Measurements from ENCODE around the gene DCPS.

- TF ChIP-seq CTCF (IDR thresholded peaks at IDR 0.05 in 2 of 3, conservative IDR thresholded peaks at IDR 0.05 in 1 of 3; ENCODE audit: borderline replicate concordance in 1 of 3, insufficient read depth in 1 of 3, low read depth in 2 of 3, low read length in 2 of 3) (no peak), ZNF274 (IDR thresholded peaks at IDR 0.05; ENCODE audit: low read depth, low read length) (no peak), ZBTB33 (IDR thresholded peaks at IDR 0.05; ENCODE audit: extremely low read depth, insufficient replicate concordance, low read length) (no peak), ZFX (IDR thresholded peaks at IDR 0.05) (no peak), JUND (IDR thresholded peaks at IDR 0.05) (no peak), EZH2 (IDR thresholded peaks at IDR 0.05) (no peak), POLR2A (IDR thresholded peaks at IDR 0.05; ENCODE audit: borderline replicate concordance, extremely low read depth, insufficient read depth, insufficient read length) (no peak)
Observed at GRCh38 chr11:126311401-126312291, 7.8 kb downstream of the DCPS start.
